GM18951 (cell line): Measurements from ENCODE around the gene RIMS1.

Source experiments
- POLR2A ChIP-seq: IDR thresholded peaks from 4 replicates; pipeline ENCODE4 v1.6.1; 2011; ENCODE audit warnings: mild to moderate bottlenecking; ENCODE audit not compliant: insufficient read length, insufficient read depth; ENCODE audit errors: extremely low read depth
- in situ Hi-C: fragments of 300-500 bp; cut with MboI; formaldehyde crosslinking; loops from one replicate; pipeline ENCODE4 v1.12.0; 2022; ENCODE audit warnings: low sequenced_read_pairs, mixed read lengths, inconsistent platforms; ENCODE audit not compliant: unreplicated experiment

Gene RIMS1, protein sequence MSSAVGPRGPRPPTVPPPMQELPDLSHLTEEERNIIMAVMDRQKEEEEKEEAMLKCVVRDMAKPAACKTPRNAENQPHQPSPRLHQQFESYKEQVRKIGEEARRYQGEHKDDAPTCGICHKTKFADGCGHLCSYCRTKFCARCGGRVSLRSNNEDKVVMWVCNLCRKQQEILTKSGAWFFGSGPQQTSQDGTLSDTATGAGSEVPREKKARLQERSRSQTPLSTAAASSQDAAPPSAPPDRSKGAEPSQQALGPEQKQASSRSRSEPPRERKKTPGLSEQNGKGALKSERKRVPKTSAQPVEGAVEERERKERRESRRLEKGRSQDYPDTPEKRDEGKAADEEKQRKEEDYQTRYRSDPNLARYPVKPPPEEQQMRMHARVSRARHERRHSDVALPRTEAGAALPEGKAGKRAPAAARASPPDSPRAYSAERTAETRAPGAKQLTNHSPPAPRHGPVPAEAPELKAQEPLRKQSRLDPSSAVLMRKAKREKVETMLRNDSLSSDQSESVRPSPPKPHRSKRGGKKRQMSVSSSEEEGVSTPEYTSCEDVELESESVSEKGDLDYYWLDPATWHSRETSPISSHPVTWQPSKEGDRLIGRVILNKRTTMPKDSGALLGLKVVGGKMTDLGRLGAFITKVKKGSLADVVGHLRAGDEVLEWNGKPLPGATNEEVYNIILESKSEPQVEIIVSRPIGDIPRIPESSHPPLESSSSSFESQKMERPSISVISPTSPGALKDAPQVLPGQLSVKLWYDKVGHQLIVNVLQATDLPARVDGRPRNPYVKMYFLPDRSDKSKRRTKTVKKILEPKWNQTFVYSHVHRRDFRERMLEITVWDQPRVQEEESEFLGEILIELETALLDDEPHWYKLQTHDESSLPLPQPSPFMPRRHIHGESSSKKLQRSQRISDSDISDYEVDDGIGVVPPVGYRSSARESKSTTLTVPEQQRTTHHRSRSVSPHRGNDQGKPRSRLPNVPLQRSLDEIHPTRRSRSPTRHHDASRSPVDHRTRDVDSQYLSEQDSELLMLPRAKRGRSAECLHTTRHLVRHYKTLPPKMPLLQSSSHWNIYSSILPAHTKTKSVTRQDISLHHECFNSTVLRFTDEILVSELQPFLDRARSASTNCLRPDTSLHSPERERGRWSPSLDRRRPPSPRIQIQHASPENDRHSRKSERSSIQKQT (N-terminal part only)

DNA sequence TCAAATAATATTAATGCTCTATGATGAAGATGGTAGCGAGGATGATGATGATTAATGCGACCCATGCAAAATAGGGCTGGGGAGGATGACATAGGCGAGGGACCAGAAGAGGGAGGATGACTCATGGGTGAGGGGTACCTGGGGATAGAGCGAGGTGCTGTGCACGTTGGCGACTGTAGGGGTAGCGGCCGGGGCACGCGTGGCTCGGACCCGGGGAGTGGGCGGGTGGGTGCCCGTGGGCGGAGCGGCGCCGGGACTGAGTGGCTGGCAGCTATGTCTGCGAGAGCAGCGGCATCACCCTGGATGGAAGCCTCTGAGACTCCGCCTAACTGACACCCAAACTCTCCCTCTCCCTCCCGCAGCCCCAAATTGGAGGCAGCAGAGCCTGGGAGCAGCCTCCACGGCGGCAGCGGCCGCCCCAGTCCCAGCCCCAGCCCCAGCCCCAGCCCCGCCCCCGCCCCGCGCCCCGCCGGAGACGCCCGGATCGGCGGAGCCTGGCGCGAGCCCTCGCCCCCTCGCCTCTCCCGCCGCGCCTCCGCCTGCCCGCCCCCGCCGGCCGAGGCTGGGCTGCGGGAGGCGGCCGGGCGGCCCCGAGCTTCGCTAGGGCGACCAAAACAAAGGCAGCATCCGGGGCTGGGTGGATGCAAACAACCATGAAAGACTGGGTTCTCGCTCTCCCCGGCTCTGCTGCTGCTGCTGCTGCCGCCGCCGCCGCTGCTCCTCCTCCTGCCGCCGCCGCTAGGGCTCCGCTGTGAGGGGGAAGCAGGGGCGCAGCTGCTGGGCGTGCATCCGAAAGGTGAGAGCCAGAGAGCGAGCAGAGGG, at the start of gene RIMS1:
TSS of gene RIMS1 (plus strand) at position 367 of the 822 bp plus-strand sequence. CDS start 474 bp downstream, outside the sequence.
- in situ Hi-C loops: no loop called here
- no peak for TF ChIP-seq POLR2A

DNA sequence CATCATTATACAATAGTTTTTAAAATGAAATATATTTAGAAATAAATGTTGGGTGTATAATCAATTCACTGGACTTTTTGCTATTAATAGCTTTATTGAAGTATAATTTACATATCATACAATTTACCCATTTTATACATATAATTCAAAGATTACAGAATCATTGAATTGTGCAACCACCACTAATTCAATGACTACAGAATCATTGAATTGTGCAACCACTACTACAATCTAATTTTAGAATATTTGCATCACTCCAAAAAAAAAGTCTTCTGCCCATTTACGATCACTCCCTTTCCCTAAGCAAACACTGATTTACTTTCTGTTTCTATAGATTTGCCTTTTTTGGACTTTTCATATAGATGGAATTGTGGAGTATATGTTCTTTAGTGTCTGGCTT, 35.1 kb upstream of the RIMS1 start:
- in situ Hi-C loops: no loop called here
- TF ChIP-seq POLR2A: no peak

DNA sequence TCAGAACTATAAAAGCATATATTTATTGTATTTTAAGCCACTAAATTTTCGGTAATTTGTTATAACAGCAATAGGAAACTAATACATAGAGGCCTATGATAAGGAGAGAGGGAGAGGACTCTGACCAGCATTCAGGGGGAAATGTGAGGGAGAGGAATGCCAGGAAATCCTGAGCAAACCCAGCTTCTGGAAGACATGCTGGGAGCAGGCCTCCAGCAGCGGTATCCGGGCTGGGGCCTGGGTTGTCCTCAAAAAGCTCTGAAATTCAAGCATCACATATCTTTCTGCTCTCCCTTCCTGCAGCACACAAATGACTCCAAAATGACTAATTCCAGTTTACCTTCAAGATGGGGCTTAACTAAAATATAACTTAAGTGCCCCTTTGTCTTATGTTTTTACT, 33.4 kb upstream of the RIMS1 start:
- in situ Hi-C loops: no loop called here
- TF ChIP-seq POLR2A: no peak

DNA sequence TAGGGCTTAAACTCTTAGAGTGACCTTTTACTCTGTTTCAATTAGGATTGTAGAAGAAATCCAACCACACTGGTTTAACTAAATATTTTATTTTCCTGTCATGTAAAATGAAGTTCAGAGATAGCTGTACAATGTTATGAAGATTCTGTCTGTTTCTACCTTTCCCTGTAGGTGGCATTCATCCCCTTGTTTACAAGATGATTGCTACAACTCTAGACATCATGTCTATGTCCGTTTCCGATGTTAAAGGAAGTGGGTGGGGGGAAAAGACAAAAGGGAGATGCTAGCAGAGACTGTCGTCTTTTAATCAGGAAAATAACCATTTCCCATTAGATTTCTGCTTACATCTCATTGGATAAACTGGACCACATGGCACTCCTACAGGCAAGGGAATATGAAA, 30.9 kb upstream of the RIMS1 start:
- in situ Hi-C loops: no loop called here
- TF ChIP-seq POLR2A: no peak

DNA sequence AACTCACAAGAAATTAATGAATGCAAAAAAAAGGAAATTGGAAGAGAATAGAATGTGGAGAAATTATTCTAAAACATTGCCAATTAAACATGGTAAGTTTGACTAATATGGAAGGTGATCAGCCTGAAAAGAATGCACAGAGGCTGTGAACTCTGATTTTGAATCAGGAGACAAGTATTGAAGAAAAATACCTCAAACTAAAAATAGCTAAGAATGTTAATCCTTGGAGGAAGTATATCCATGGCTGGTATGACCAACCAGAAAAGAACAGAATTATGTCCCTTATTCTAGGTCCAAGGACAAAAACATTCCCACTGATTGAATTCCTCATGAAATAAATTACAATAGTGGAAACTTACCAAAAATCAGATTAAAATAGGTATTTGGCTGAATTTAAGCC, 7.3 kb upstream of the RIMS1 start:
- in situ Hi-C loops: no loop called here
- TF ChIP-seq POLR2A: no peak

DNA sequence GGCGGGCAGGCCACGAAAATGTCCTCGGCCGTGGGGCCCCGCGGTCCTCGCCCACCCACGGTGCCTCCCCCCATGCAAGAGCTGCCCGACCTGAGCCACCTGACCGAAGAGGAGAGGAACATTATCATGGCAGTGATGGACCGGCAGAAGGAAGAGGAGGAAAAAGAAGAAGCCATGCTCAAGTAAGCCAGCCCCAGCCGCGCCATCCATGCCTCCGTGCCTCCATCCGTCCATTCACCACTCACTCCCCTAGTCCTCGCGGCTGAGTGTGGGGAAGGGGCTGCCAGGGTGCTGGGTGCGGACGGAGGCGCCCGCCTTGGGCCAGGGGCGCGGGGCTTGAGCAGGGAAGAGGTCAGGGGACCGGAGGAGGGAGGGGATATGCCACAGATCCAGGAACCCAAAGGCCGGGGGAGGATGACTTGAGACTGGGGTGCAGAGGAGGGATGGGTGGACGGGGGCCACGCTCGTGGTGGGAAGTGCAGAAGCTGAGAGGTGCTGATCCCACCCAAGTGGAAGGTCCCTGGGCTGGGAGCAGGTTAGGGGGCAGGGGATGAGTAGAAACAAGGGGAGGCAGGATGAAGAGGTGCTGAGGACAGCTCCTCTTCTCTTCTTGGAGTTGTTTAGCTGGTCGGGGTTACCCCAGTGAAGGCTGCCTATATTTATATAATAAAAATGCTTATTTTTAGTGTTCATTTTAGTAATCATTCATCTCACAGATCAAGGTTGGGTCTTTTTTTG, 825 bp downstream of the RIMS1 start:
- in situ Hi-C loops: no loop called here

DNA sequence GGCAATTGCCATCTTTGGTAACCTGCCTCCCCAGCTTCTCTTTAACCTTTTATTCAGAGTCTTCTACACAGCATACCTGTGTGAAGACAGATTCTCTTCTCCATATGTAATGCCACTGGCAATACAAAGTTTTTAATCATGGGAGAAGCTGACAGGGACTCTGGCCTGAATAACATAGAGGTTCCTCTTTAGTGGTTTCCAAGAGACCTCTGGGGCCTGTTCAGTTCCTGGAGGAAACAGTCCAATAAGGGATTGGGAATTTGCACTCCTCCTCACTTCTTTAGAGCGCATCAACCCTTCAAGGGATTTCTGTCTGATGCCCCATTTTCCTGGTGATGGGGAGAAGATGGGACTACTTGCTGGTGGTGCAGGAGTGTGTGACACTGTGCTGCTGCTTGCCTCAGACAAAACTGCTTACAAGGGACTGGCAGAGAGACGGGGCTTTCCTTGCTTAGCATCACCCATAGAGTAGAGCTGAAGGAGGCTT, 1.4 kb downstream of the RIMS1 start:
- in situ Hi-C loops: no loop called here
- TF ChIP-seq POLR2A: no peak

More for the DNA sequence above, 825 bp downstream of the RIMS1 start:
- TF ChIP-seq POLR2A: no peak

DNA sequence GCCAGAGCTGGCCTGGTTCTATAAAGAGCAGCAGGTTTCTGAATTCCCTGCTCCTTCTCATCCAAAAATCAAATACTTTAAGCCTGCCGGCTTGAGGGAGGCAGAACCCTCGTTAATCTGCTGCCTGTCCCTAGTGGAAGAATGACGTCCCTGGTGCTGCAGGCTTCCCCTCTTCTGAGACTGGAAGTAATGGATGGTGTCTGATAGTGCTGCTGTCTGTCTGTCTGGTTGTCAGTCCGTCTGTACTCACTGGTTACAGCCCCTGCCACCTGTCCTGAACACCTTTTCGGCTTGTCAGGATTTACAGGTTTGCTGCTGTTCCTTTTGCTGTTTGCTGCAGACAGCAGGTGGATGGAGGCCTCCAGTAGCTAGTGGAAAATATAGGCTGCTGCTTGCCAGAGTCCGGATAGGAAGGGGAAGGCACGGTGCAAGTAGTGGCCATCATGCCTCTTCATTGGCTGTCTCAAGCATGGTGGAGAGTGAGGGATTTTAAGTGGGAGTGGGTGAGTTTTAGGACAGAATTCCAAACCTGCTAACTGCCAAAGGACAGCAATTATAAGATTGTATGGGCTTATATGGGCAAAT, 2.5 kb downstream of the RIMS1 start:
- no peak for TF ChIP-seq POLR2A
- in situ Hi-C loops: no loop called here

DNA sequence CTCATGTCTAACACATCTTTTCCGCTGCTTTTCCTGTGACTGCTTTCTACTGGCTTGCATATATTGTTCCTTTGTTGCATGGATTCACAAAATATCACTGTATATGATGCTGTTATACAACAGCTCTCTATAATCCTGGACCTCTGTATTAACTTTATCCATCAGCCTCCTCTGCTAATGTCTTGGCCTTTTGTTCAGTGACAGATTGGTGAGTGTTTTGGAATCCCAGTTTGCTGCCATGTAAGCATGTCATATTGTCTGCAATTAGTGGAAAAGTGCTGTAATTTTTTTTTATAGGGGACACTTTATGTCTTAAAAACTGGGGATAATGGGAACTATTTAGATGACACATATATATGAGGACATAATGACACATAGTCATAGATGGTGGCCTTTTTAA, 3.0 kb downstream of the RIMS1 start:
- in situ Hi-C loops: no loop called here
- no peak for TF ChIP-seq POLR2A

DNA sequence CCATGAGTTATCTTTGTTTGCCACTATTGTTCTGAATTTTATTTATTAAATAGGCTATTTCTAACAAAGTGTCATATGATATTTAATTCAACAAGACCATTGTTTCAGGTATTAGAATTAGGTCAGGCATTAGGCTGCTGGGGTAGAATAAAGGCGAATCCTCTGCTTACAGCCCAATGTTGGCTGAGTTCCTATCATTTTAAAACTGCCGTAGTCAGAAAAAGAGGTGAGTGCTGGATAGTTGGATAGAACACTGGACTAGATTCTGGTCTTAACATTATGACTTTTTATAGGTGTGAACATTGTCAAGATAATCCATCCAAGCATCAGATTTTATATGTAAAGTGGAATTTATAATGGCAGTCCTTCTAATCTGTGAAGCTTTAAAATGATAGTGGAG, 6.3 kb downstream of the RIMS1 start:
- in situ Hi-C loops: no loop called here
- no peak for TF ChIP-seq POLR2A

DNA sequence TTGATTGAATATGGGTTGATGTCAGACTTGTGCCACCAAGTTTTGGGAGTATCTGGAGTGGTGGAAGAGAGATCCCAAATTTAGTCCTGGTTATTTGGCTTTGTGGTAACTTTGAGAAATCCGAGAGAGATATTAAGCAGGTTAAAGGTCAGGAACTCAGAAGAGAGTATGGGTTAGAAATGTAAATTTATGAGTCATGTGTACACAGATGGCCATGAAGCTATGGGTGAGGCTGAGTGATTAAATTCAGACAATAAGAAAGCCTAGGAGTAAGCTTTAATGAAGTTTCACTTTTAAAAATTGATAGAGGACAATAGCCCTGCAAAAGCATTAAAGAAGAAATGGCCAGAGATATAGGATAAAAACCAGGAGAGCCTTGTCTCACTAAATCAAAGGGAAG, 14.3 kb downstream of the RIMS1 start:
- in situ Hi-C loops: no loop called here
- TF ChIP-seq POLR2A: no peak

DNA sequence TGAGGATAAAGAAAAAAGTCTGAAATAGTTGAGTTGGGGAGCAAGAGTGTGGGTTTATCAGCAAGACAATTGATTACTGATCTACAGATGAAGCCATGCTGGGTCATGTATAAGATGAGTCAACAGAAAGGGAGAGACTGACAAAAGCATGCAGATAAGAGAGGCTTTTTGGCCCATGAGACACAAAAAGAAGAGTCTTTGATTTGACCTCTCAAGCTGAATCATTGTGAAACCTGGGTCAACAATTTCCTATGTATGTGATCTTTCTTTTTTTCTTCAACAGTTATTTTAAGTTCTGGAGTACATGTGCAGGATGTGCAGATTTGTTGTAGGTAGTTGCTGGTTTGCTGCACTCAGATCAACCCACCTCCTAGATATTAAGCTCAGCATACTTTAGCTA, 15.9 kb downstream of the RIMS1 start:
- in situ Hi-C loops: no loop called here
- no peak for TF ChIP-seq POLR2A

DNA sequence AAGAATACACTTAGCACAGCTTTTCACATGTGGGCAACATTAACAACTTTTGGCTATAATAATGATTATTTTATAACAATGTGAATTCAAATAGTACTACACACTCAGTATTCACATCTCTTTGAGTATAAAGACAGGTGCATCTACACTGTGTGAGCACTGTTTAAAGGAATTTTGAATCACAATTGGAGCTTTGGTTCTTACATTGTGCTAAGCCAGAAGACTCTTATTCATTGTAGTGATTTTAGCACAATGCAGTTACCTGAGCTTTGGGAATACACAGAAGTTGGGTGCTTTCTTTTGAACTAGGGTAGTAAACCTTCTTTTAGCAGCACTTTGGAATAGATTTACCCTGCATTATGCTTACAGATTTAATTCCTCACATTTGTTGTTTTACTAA, 20.5 kb downstream of the RIMS1 start:
- in situ Hi-C loops: no loop called here
- no peak for TF ChIP-seq POLR2A
